ENCODE data around the gene NKAIN4. TPM values are rescaled to one million over a fixed set of nuclear protein-coding genes. Genes with fewer than 3 reads are reported as not detected.

Gene NKAIN4
- polyA plus RNA-seq, 1 donor (not counting 4 experiments of a cell fraction or from before 2014, with no cell fraction given) = not detected

GRCh38 chr20:63270606-63271325 is 16.5 kb upstream of the NKAIN4 start:
- FAIRE-seq (no peak), DNase-seq (ENCODE audit: low read depth, low spot score) (no peak)
- dilution Hi-C loops (cut with MboI; ENCODE audit: extremely low pct_ligation_motif_present, low sequenced_read_pairs) = no loop called here
- H4K20me1 ChIP-seq (ENCODE audit: control insufficient read depth, extremely low read depth, insufficient read depth, low read length) = peaks cover 13% of the 10 kb centered on the region
- no peak overlapping the region for H3K4me2 ChIP-seq (ENCODE audit: control insufficient read depth, extremely low read depth, insufficient read depth, low read depth, low read length)
- no peaks in the 10 kb centered on the region for H3K27me3 ChIP-seq (ENCODE audit: control insufficient read depth, extremely low read depth, insufficient read depth, low read length)
- H3K36me3 ChIP-seq (ENCODE audit: control insufficient read depth in 2 of 2, extremely low read depth in 1 of 2, insufficient read depth in 2 of 2, low read length in 2 of 2) = peaks cover 0 to 7% of the 10 kb centered on the region in 2 experiments
- H3K9ac ChIP-seq (ENCODE audit: control insufficient read depth, extremely low read depth, insufficient read depth, low read length) = no peak overlapping the region
- peaks cover 2% of the 10 kb centered on the region for H3K9me1 ChIP-seq (ENCODE audit: control insufficient read depth, extremely low read depth, insufficient read depth, low read length)
- TF ChIP-seq EZH2 (IDR thresholded peaks at IDR 0.05; ENCODE audit: low read length) (no peak), CTCF (optimal IDR thresholded peaks at IDR 0.05 in 1 of 3, IDR thresholded peaks at IDR 0.05 in 1 of 3, conservative IDR thresholded peaks at IDR 0.05 in 1 of 3; ENCODE audit: extremely low read depth in 1 of 3, insufficient read depth in 2 of 3, low read length in 3 of 3) (no peak)
- no peak overlapping the region for H2AFZ ChIP-seq (ENCODE audit: control insufficient read depth, low read length)
- no peaks in the 10 kb centered on the region for H3K9me3 ChIP-seq (ENCODE audit: control insufficient read depth, low read depth, low read length)
- peaks cover 21% of the 10 kb centered on the region for H3K4me1 ChIP-seq (ENCODE audit: control insufficient read depth, extremely low read depth, insufficient read depth, low read length)
- H3K4me3 ChIP-seq (ENCODE audit: control insufficient read depth in 2 of 3, extremely low read depth in 1 of 3, insufficient read depth in 2 of 3, low read depth in 1 of 3, low read length in 3 of 3) = no peak overlapping the region
- peaks cover 31% of the 10 kb centered on the region for H3K79me2 ChIP-seq (ENCODE audit: control insufficient read depth, insufficient read depth, low read length)
- H3K27ac ChIP-seq (ENCODE audit: control insufficient read depth, insufficient read depth, low read length) = no peak overlapping the region

GRCh38 chr20:63269724-63270123 is 15.5 kb upstream of the NKAIN4 start:
- TF ChIP-seq CTCF (optimal IDR thresholded peaks at IDR 0.05 in 1 of 3, IDR thresholded peaks at IDR 0.05 in 1 of 3, conservative IDR thresholded peaks at IDR 0.05 in 1 of 3; ENCODE audit: extremely low read depth in 1 of 3, insufficient read depth in 2 of 3, low read length in 3 of 3) (no peak), EZH2 (IDR thresholded peaks at IDR 0.05; ENCODE audit: low read length) (no peak)
- no peak for FAIRE-seq

More at GRCh38 chr20:63269724-63270123, 15.5 kb upstream of the NKAIN4 start:
- peaks cover 2% of the 10 kb centered on the region for H3K9me1 ChIP-seq (ENCODE audit: control insufficient read depth, extremely low read depth, insufficient read depth, low read length)
- no peak overlapping the region for H3K27ac ChIP-seq (ENCODE audit: control insufficient read depth, insufficient read depth, low read length)
- dilution Hi-C loops (cut with MboI; ENCODE audit: extremely low pct_ligation_motif_present, low sequenced_read_pairs) = no loop called here
- H3K9me3 ChIP-seq (ENCODE audit: control insufficient read depth, low read depth, low read length) = no peaks in the 10 kb centered on the region
- no peak for DNase-seq (ENCODE audit: low read depth, low spot score)
- no peak overlapping the region for H3K4me3 ChIP-seq (ENCODE audit: control insufficient read depth in 2 of 3, extremely low read depth in 1 of 3, insufficient read depth in 2 of 3, low read depth in 1 of 3, low read length in 3 of 3)
- peaks cover 20% of the 10 kb centered on the region for H3K79me2 ChIP-seq (ENCODE audit: control insufficient read depth, insufficient read depth, low read length)
- peaks cover 0 to 2% of the 10 kb centered on the region in 2 experiments for H3K36me3 ChIP-seq (ENCODE audit: control insufficient read depth in 2 of 2, extremely low read depth in 1 of 2, insufficient read depth in 2 of 2, low read length in 2 of 2)
- H4K20me1 ChIP-seq (ENCODE audit: control insufficient read depth, extremely low read depth, insufficient read depth, low read length) = peaks cover 4% of the 10 kb centered on the region
- H2AFZ ChIP-seq (ENCODE audit: control insufficient read depth, low read length) = no peak overlapping the region
- H3K4me2 ChIP-seq (ENCODE audit: control insufficient read depth, extremely low read depth, insufficient read depth, low read depth, low read length) = no peak overlapping the region
- no peaks in the 10 kb centered on the region for H3K27me3 ChIP-seq (ENCODE audit: control insufficient read depth, extremely low read depth, insufficient read depth, low read length)
- H3K9ac ChIP-seq (ENCODE audit: control insufficient read depth, extremely low read depth, insufficient read depth, low read length) = no peak overlapping the region
- H3K4me1 ChIP-seq (ENCODE audit: control insufficient read depth, extremely low read depth, insufficient read depth, low read length) = peaks cover 21% of the 10 kb centered on the region

All from keratinocyte (primary cell).